ENCODE results near the gene GLB1L2.

Gene GLB1L2

GRCh38 chr11:134387501-134387900 lies 55.7 kb downstream of the GLB1L2 start:
- DNase-seq = no peak

GRCh38 chr11:134388590-134388989 lies 56.8 kb downstream of the GLB1L2 start:
- peak; percentile 70 for DNase-seq

- no peak for DNase-seq
These were observed 57.8 kb downstream of the GLB1L2 start for GRCh38 chr11:134389464-134390180.

GRCh38 chr11:134390706-134391569 lies 59.1 kb downstream of the GLB1L2 start:
- no peak for DNase-seq

- no peak for DNase-seq
These were observed 59.9 kb downstream of the GLB1L2 start for GRCh38 chr11:134391656-134392055.

GRCh38 chr11:134392953-134393615 lies 61.3 kb downstream of the GLB1L2 start:
- no peak for DNase-seq

GRCh38 chr11:134393638-134394037 lies 61.9 kb downstream of the GLB1L2 start:
- DNase-seq = no peak

- DNase-seq = no peak
These were observed 62.5 kb downstream of the GLB1L2 start for GRCh38 chr11:134394311-134394710.

GRCh38 chr11:134395002-134395401 lies 63.2 kb downstream of the GLB1L2 start:
- DNase-seq = no peak

- no peak for DNase-seq
These were observed 65.7 kb downstream of the GLB1L2 start for GRCh38 chr11:134397304-134398078.

GRCh38 chr11:134398079-134398444 lies 66.3 kb downstream of the GLB1L2 start:
- peak; percentile 52 for DNase-seq

GRCh38 chr11:134398644-134399292 lies 67.0 kb downstream of the GLB1L2 start:
- no peak for DNase-seq

GRCh38 chr11:134399293-134399654 lies 67.5 kb downstream of the GLB1L2 start:
- no peak for DNase-seq

- DNase-seq = no peak
These were observed 68.2 kb downstream of the GLB1L2 start for GRCh38 chr11:134399996-134400395.

- no peak for DNase-seq
These were observed 70.3 kb downstream of the GLB1L2 start for GRCh38 chr11:134401825-134402809.

- no peak for DNase-seq
These were observed 71.1 kb downstream of the GLB1L2 start for GRCh38 chr11:134402910-134403309.

- DNase-seq = no peak
These were observed 73.0 kb downstream of the GLB1L2 start for GRCh38 chr11:134404575-134405341.

GRCh38 chr11:134405436-134405835 lies 73.6 kb downstream of the GLB1L2 start:
- DNase-seq = no peak

- no peak for DNase-seq
These were observed 74.1 kb downstream of the GLB1L2 start for GRCh38 chr11:134405841-134406240.
